ENCODE results near the gene ID2.

The ID2 gene

DNA sequence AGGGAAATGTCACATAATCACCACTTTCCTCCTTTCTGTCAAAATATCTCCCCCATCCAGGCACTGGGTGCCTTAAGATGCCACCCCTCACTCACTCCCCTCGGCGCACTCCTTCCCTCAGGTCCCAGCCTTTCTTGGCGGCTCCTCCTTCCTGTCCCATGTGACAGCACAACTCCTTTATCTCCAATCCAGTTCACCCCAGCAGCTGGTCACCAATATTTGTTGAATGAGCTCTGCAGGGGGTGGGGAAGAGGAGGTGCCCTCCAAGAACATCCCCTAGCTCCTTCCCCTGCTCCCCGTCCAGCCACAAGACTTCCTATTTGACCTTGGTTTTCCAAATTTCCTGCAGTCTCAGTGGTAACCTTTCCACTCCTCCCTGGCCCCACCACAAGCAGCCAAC is 31.6 kb upstream of the ID2 start:
- H3K27me3 ChIP-seq (ENCODE audit: insufficient read depth, low read length): no peaks in the 10 kb centered on the region
- WGBS: 93% methylated on average over 4 of the region's 4 CpGs
- no peak overlapping the region for H3K27ac ChIP-seq (ENCODE audit: low read depth, low read length)
- H3K4me1 ChIP-seq (ENCODE audit: insufficient read depth, low read length): no peaks in the 10 kb centered on the region
- no peak overlapping the region for H3K9ac ChIP-seq (ENCODE audit: low read depth, low read length)
- H3K4me3 ChIP-seq (ENCODE audit: low read length): no peak overlapping the region
- peaks cover 19% of the 10 kb centered on the region for H3K9me3 ChIP-seq (ENCODE audit: insufficient read depth, low read depth, low read length)
- no peaks in the 10 kb centered on the region for H3K36me3 ChIP-seq (ENCODE audit: insufficient read depth, low read length)

DNA sequence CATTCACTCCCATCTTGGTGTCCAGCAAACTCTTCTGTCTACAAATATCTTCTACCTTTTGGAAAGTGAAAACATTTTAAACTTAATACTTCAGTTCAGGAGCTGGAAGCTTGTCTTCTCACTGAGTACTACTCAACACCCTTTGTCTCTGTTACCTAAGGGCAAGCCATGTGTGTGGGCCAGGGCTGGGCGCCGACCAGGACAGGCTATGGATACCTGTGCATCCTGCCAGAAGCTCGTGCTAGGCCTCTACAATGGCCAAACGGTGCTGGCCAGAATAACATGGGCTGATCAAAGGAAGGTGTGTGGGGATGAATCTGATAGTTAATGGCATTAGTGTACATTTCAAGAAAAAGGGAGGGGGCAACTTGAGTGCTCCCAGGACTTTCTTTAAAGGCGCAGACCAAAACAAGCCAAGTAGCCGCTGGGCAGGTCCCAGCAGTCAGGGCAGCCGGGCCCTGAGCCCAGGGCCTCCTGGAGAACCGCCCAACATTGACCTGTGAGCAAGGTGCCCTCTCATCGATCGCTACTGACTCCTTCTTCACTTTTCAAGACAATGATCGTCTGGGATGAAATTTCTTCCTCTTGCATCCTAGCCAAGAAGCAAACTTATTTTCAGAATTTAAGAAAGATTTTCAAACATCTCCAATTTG is 29.0 kb upstream of the ID2 start:
- Histone ChIP-seq H3K27ac (ENCODE audit: low read depth, low read length) (no peak overlapping the region), H3K9ac (ENCODE audit: low read depth, low read length) (no peak overlapping the region), H3K9me3 (ENCODE audit: insufficient read depth, low read depth, low read length) (peaks cover 8% of the 10 kb centered on the region), H3K4me1 (ENCODE audit: insufficient read depth, low read length) (no peaks in the 10 kb centered on the region), H3K27me3 (ENCODE audit: insufficient read depth, low read length) (no peaks in the 10 kb centered on the region), H3K4me3 (ENCODE audit: low read length) (no peak overlapping the region), H3K36me3 (ENCODE audit: insufficient read depth, low read length) (no peaks in the 10 kb centered on the region)
- WGBS: 94% methylated on average over 11 of the region's 11 CpGs

DNA sequence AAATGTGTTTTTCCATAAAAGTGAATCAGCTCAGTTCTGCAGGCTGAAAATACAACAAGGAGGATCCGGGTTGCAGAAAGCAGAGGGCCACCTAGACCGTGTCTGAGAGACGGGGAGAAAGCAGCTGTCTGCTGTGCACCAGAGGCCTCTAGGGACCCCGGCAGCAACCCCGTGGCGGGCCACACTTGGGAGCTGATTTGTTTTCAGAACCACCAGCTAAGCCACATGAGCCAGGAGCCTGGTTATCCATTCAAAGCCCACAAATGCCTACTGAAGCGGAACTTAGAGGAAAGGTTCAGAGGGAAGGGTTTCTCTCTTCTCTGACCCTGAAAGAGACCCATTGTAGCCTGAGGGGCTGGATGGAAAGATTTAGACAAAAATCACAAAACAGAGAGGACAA is 28.4 kb upstream of the ID2 start:
- H3K27ac ChIP-seq (ENCODE audit: low read depth, low read length): no peak overlapping the region
- no peak overlapping the region for H3K4me3 ChIP-seq (ENCODE audit: low read length)
- WGBS: 95% methylated on average over 7 of the region's 7 CpGs
- H3K9ac ChIP-seq (ENCODE audit: low read depth, low read length): no peak overlapping the region
- no peaks in the 10 kb centered on the region for H3K4me1 ChIP-seq (ENCODE audit: insufficient read depth, low read length)
- H3K27me3 ChIP-seq (ENCODE audit: insufficient read depth, low read length): no peaks in the 10 kb centered on the region
- no peaks in the 10 kb centered on the region for H3K36me3 ChIP-seq (ENCODE audit: insufficient read depth, low read length)
- H3K9me3 ChIP-seq (ENCODE audit: insufficient read depth, low read depth, low read length): peaks cover 8% of the 10 kb centered on the region; the same call in 1 of the 2 replicates

DNA sequence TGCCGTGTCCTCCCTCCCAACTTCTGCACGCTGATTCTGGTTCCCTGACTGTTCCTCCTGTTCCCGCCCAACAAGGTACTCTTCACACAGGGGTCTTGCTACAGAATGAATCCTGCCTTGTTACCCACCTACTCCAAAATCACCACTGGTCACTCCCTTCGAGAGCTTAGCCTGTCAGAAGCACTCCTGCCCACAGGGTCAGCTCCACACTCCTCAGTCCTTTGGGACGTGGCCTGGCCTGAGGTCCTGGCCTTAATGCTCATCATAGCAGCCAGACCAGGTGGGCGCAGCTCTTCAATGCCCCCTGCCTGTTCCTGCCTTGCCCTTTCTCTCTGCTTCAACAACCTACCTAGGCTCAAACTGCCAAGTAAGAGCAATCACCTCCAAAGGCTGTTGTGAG is 27.8 kb upstream of the ID2 start:
- Histone ChIP-seq H3K4me3 (ENCODE audit: low read length) (no peak overlapping the region), H3K9me3 (ENCODE audit: insufficient read depth, low read depth, low read length) (peaks cover 8% of the 10 kb centered on the region; the same call in 1 of the 2 replicates), H3K9ac (ENCODE audit: low read depth, low read length) (no peak overlapping the region), H3K36me3 (ENCODE audit: insufficient read depth, low read length) (no peaks in the 10 kb centered on the region), H3K4me1 (ENCODE audit: insufficient read depth, low read length) (no peaks in the 10 kb centered on the region), H3K27ac (ENCODE audit: low read depth, low read length) (no peak overlapping the region), H3K27me3 (ENCODE audit: insufficient read depth, low read length) (no peaks in the 10 kb centered on the region)
- 90% methylated on average over 6 of the region's 6 CpGs for WGBS

DNA sequence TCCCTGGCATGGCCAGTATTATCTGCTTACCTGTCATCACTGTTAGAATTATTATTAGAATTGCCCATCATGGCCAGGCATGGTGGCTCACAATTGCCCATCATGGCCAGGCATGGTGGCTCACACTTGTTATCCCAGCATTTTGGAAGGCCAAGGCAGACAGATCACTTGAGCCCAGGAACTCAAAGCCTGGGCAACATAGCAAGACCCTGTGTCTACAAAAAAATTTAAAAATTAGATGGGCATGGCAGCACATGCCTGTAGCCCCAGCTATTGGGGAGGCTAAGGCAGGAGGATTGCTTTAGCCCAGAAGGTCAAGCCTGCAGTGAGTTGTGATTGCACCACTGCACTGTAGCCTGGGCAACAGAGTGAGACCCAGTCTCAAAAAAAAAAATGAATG is 27.4 kb upstream of the ID2 start:
- Histone ChIP-seq H3K4me1 (ENCODE audit: insufficient read depth, low read length) (no peaks in the 10 kb centered on the region), H3K27me3 (ENCODE audit: insufficient read depth, low read length) (no peaks in the 10 kb centered on the region), H3K9me3 (ENCODE audit: insufficient read depth, low read depth, low read length) (peaks cover 4% of the 10 kb centered on the region; the same call in 1 of the 2 replicates), H3K4me3 (ENCODE audit: low read length) (no peak overlapping the region), H3K9ac (ENCODE audit: low read depth, low read length) (no peak overlapping the region), H3K27ac (ENCODE audit: low read depth, low read length) (no peak overlapping the region), H3K36me3 (ENCODE audit: insufficient read depth, low read length) (no peaks in the 10 kb centered on the region)

DNA sequence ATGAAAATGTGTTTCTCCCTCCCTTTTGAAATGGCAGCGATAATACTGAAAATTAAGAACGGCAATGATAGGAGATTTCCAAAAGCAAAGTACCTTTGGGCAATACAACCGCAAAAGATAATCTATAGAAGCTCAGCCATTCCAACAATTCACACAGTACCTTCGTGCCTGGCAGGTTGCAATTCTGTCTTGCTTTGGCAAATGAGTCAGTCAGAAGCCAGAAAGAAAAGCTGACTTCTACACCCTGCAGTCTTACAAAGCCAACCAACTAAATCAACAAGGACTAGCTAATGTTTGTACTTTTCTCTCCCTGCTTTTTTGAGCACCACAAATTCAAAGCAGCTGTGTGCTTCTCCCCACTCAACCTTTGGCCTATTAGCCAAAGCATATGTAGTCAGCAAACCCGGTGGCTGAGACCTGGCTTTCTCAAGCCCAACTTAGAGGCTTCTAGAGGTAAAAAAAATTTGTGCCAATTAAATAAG is 25.7 kb upstream of the ID2 start:
- Histone ChIP-seq H3K27me3 (ENCODE audit: insufficient read depth, low read length) (no peaks in the 10 kb centered on the region), H3K4me3 (ENCODE audit: low read length) (no peak overlapping the region), H3K9ac (ENCODE audit: low read depth, low read length) (no peak overlapping the region), H3K27ac (ENCODE audit: low read depth, low read length) (no peak overlapping the region), H3K36me3 (ENCODE audit: insufficient read depth, low read length) (no peaks in the 10 kb centered on the region), H3K9me3 (ENCODE audit: insufficient read depth, low read depth, low read length) (no peaks in the 10 kb centered on the region), H3K4me1 (ENCODE audit: insufficient read depth, low read length) (no peaks in the 10 kb centered on the region)
- 87% methylated on average over 5 of the region's 5 CpGs for WGBS

DNA sequence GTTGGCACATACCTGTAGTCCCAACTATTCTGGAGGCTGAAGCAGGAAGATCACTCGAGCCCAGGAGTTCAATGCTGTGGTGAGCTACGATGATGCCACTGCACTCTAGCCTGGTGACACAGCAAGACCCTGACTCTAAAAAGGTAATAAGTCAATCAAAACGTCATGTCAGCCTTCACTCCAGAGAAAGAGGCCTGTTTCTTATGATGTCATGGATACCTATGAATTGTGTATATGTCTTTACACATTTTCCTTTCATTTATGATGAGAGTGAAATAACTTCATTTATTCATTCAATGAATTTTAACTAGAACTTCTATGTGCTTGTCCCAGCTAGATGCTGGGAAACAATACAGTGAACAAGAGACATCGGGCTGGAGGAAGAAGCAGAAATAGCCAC is 25.0 kb upstream of the ID2 start:
- Histone ChIP-seq H3K27ac (ENCODE audit: low read depth, low read length) (no peak overlapping the region), H3K27me3 (ENCODE audit: insufficient read depth, low read length) (no peaks in the 10 kb centered on the region), H3K36me3 (ENCODE audit: insufficient read depth, low read length) (no peaks in the 10 kb centered on the region), H3K4me3 (ENCODE audit: low read length) (no peak overlapping the region), H3K9me3 (ENCODE audit: insufficient read depth, low read depth, low read length) (no peaks in the 10 kb centered on the region), H3K4me1 (ENCODE audit: insufficient read depth, low read length) (no peaks in the 10 kb centered on the region), H3K9ac (ENCODE audit: low read depth, low read length) (no peak overlapping the region)
- 85% methylated on average over 4 of the region's 4 CpGs for WGBS

DNA sequence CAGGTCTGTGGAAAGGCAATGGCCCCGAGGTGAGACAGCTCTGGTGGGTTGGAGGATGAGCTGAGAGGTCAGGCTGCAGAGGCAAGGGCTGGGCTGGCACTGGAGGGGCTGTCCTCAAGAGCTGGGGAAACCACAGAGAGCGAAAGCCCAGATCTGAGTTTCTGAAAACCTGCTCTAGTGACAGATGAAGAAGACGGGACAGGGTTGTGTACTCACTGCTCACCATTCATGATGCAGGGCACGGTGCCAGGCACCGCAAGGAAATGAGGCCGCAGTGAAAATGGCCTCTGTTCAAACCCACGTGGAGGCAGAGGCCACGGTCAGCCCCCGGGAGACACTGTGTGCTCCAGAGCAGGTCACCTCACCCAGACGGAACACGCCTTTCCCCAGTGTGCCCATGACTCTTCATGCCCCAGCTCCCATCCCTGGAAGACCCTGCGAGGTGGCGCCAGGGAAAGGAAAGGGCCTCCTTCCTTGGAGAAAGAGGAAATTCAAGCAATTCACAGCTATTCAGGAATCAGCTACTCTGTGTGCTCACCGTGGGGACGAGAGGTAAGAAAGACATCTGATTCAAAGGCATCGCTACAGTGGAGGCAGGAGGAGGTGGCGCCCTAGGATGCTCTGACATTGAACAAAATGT is 24.3 kb upstream of the ID2 start:
- 92% methylated on average over 17 of the region's 17 CpGs for WGBS
- H3K4me3 ChIP-seq (ENCODE audit: low read length): no peak overlapping the region
- H3K27me3 ChIP-seq (ENCODE audit: insufficient read depth, low read length): no peaks in the 10 kb centered on the region

DNA sequence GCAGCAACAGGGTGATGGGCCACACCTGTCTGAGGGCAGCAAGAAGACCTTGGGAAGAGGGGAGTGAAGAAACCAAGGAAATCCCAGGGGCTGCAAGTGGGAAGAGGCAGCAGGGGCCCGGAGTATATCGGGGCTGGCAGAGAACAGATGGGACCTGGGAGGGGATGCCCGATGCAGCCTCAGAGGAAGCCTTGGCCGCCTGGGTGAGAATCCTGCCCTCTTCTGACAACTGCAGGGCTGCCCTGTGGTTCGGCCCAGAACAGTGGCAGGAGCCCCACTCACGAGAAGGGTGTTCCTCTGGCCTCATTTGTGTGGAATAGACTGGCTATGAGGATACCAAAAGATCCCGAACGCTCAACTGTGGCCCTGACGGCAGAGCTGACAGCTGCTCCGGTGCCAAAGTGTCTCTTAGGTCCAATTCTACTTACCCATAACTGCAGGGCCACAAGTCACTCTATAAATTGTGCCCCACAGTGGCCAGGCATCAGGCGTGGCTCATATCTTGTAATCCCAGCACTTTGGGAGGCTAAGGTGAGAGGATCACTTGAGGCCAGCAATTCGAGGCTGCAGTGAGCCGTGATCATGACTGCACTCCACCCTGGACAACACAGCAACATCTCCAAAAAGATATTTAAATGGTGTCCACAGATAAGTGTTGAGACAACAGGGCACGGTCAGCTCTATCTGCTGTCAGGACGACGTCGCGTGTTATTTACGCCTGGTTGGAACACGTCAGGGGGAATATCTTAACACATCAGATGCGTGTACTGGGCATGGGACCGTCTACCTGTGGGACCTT is 23.6 kb upstream of the ID2 start:
- no peak overlapping the region for H3K9ac ChIP-seq (ENCODE audit: low read depth, low read length)
- WGBS: 96% methylated on average over 22 of the region's 22 CpGs
- H3K4me3 ChIP-seq (ENCODE audit: low read length): no peak overlapping the region
- H3K4me1 ChIP-seq (ENCODE audit: insufficient read depth, low read length): no peaks in the 10 kb centered on the region
- no peaks in the 10 kb centered on the region for H3K27me3 ChIP-seq (ENCODE audit: insufficient read depth, low read length)
- H3K27ac ChIP-seq (ENCODE audit: low read depth, low read length): no peak overlapping the region
- no peaks in the 10 kb centered on the region for H3K9me3 ChIP-seq (ENCODE audit: insufficient read depth, low read depth, low read length)
- H3K36me3 ChIP-seq (ENCODE audit: insufficient read depth, low read length): no peaks in the 10 kb centered on the region

More for the DNA sequence above, 24.3 kb upstream of the ID2 start:
- H3K4me1 ChIP-seq (ENCODE audit: insufficient read depth, low read length): no peaks in the 10 kb centered on the region
- H3K36me3 ChIP-seq (ENCODE audit: insufficient read depth, low read length): no peaks in the 10 kb centered on the region
- no peak overlapping the region for H3K27ac ChIP-seq (ENCODE audit: low read depth, low read length)
- H3K9ac ChIP-seq (ENCODE audit: low read depth, low read length): no peak overlapping the region
- H3K9me3 ChIP-seq (ENCODE audit: insufficient read depth, low read depth, low read length): no peaks in the 10 kb centered on the region

DNA sequence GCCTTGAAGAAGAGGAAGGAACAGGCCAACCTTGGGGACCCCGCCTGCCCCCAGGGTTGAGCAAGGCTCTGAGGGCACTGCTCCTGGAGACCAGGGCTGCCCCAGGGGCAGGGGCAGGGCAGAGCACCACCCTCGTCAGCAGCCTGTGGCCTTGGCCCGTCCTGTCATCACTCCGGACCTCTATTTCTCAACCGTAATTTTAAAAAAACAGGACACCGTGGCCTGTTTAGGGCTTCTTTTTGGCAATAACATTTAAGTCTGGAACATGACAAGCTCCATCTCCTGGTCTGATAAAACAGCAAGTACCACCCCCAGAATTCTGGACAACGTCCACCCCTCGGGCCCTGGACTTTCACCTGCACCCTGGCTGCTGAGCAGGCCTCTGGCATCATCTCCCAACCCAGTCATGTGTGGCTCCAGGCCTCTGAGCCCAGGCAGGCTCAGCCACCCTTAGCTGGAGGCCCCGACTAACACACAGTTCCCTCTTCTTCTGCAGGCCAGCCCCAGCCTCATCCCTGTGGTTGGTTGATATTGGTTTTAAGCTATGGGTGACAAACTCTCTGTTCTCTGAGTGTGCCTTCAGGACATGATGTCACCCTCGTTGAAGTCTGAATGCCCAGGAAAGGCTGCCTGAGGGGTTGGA is 22.6 kb upstream of the ID2 start:
- Histone ChIP-seq H3K4me3 (ENCODE audit: low read length) (no peak overlapping the region), H3K4me1 (ENCODE audit: insufficient read depth, low read length) (no peaks in the 10 kb centered on the region), H3K36me3 (ENCODE audit: insufficient read depth, low read length) (no peaks in the 10 kb centered on the region), H3K27me3 (ENCODE audit: insufficient read depth, low read length) (no peaks in the 10 kb centered on the region), H3K9me3 (ENCODE audit: insufficient read depth, low read depth, low read length) (no peaks in the 10 kb centered on the region), H3K27ac (ENCODE audit: low read depth, low read length) (no peak overlapping the region), H3K9ac (ENCODE audit: low read depth, low read length) (no peak overlapping the region)
- 91% methylated on average over 10 of the region's 10 CpGs for WGBS
